ENCODE data around the gene SYNPR.

Gene SYNPR

GRCh38 chr3:63494646-63495045 is 216.5 kb downstream of the SYNPR start:
- Histone ChIP-seq H3F3A (ENCODE audit: insufficient read depth, low read length) (no peaks in the 10 kb centered on the region), H3K9me3 (ENCODE audit: low read length) (no peaks in the 10 kb centered on the region), H3K9me2 (ENCODE audit: low read depth, low read length) (no peaks in the 10 kb centered on the region), H3K9ac (ENCODE audit: low read length) (no peak overlapping the region), H2AFZ (ENCODE audit: low read length) (no peak overlapping the region), H3K4me3 (ENCODE audit: low read depth, low read length, poor library complexity, severe bottlenecking) (no peak overlapping the region), H3K27ac (ENCODE audit: low read depth, low read length, poor library complexity, severe bottlenecking) (no peak overlapping the region), H3K79me2 (ENCODE audit: insufficient read depth, low read length) (no peaks in the 10 kb centered on the region), H3K36me3 (ENCODE audit: insufficient read depth, low read length) (no peaks in the 10 kb centered on the region), H3K4me2 (ENCODE audit: low read length) (no peak overlapping the region), H3K27me3 (ENCODE audit: insufficient read depth, low read length) (no peaks in the 10 kb centered on the region), H4K20me1 (ENCODE audit: insufficient read depth, low read length) (no peaks in the 10 kb centered on the region), H3K4me1 (ENCODE audit: insufficient read depth, low read length, severe bottlenecking) (no peaks in the 10 kb centered on the region)
- TF ChIP-seq, protein P1, sequence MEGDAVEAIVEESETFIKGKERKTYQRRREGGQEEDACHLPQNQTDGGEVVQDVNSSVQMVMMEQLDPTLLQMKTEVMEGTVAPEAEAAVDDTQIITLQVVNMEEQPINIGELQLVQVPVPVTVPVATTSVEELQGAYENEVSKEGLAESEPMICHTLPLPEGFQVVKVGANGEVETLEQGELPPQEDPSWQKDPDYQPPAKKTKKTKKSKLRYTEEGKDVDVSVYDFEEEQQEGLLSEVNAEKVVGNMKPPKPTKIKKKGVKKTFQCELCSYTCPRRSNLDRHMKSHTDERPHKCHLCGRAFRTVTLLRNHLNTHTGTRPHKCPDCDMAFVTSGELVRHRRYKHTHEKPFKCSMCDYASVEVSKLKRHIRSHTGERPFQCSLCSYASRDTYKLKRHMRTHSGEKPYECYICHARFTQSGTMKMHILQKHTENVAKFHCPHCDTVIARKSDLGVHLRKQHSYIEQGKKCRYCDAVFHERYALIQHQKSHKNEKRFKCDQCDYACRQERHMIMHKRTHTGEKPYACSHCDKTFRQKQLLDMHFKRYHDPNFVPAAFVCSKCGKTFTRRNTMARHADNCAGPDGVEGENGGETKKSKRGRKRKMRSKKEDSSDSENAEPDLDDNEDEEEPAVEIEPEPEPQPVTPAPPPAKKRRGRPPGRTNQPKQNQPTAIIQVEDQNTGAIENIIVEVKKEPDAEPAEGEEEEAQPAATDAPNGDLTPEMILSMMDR (IDR thresholded peaks at IDR 0.05; ENCODE audit: low read length) = no peak
- no peak for TF ChIP-seq EZH2 (IDR thresholded peaks at IDR 0.05; ENCODE audit: borderline replicate concordance, low read length)

- no peak overlapping the region for H3K9ac ChIP-seq (ENCODE audit: low read length)
- H3K9me3 ChIP-seq (ENCODE audit: low read length) = no peaks in the 10 kb centered on the region
- no peaks in the 10 kb centered on the region for H3K4me1 ChIP-seq (ENCODE audit: insufficient read depth, low read length, severe bottlenecking)
- no peaks in the 10 kb centered on the region for H3K79me2 ChIP-seq (ENCODE audit: insufficient read depth, low read length)
- no peak overlapping the region for H3K4me3 ChIP-seq (ENCODE audit: low read depth, low read length, poor library complexity, severe bottlenecking)
- H3K27ac ChIP-seq (ENCODE audit: low read depth, low read length, poor library complexity, severe bottlenecking) = no peak overlapping the region
- no peak overlapping the region for H3K4me2 ChIP-seq (ENCODE audit: low read length)
- no peaks in the 10 kb centered on the region for H3F3A ChIP-seq (ENCODE audit: insufficient read depth, low read length)
- H3K36me3 ChIP-seq (ENCODE audit: insufficient read depth, low read length) = no peaks in the 10 kb centered on the region
- no peaks in the 10 kb centered on the region for H4K20me1 ChIP-seq (ENCODE audit: insufficient read depth, low read length)
- no peak overlapping the region for H2AFZ ChIP-seq (ENCODE audit: low read length)
- H3K27me3 ChIP-seq (ENCODE audit: insufficient read depth, low read length) = no peaks in the 10 kb centered on the region
- no peaks in the 10 kb centered on the region for H3K9me2 ChIP-seq (ENCODE audit: low read depth, low read length)
- TF ChIP-seq EZH2 (IDR thresholded peaks at IDR 0.05; ENCODE audit: borderline replicate concordance, low read length) = no peak
- TF ChIP-seq, protein P1 (IDR thresholded peaks at IDR 0.05; ENCODE audit: low read length) = no peak
Measured at GRCh38 chr3:63497641-63498040, 219.5 kb downstream of the SYNPR start.

GRCh38 chr3:63500196-63500595 is 222.1 kb downstream of the SYNPR start:
- H3K27ac ChIP-seq (ENCODE audit: low read depth, low read length, poor library complexity, severe bottlenecking) = no peak overlapping the region
- H3K9me2 ChIP-seq (ENCODE audit: low read depth, low read length) = no peaks in the 10 kb centered on the region
- H3K36me3 ChIP-seq (ENCODE audit: insufficient read depth, low read length) = no peaks in the 10 kb centered on the region
- no peak overlapping the region for H3K4me3 ChIP-seq (ENCODE audit: low read depth, low read length, poor library complexity, severe bottlenecking)
- H4K20me1 ChIP-seq (ENCODE audit: insufficient read depth, low read length) = no peaks in the 10 kb centered on the region
- no peaks in the 10 kb centered on the region for H3K9me3 ChIP-seq (ENCODE audit: low read length)
- TF ChIP-seq, protein P1 (IDR thresholded peaks at IDR 0.05; ENCODE audit: low read length) = no peak
- TF ChIP-seq EZH2 (IDR thresholded peaks at IDR 0.05; ENCODE audit: borderline replicate concordance, low read length) = no peak
- H3K9ac ChIP-seq (ENCODE audit: low read length) = no peak overlapping the region
- H3K4me2 ChIP-seq (ENCODE audit: low read length) = no peak overlapping the region
- H3F3A ChIP-seq (ENCODE audit: insufficient read depth, low read length) = no peaks in the 10 kb centered on the region
- H3K79me2 ChIP-seq (ENCODE audit: insufficient read depth, low read length) = no peaks in the 10 kb centered on the region
- H2AFZ ChIP-seq (ENCODE audit: low read length) = no peak overlapping the region
- H3K4me1 ChIP-seq (ENCODE audit: insufficient read depth, low read length, severe bottlenecking) = no peaks in the 10 kb centered on the region
- H3K27me3 ChIP-seq (ENCODE audit: insufficient read depth, low read length) = no peaks in the 10 kb centered on the region

Data from OCI-LY1 (cell line).